ENCODE data around the gene KRTAP5-8.
A peak's percentile ranks its signal among the peaks of the same experiment; 100 is the strongest.
"Not testable (repeated sequence)": the region's sequence is repeated elsewhere in the genome, so short reads cannot be mapped to it uniquely, and the experiment has no call there.

The KRTAP5-8 gene

DNA sequence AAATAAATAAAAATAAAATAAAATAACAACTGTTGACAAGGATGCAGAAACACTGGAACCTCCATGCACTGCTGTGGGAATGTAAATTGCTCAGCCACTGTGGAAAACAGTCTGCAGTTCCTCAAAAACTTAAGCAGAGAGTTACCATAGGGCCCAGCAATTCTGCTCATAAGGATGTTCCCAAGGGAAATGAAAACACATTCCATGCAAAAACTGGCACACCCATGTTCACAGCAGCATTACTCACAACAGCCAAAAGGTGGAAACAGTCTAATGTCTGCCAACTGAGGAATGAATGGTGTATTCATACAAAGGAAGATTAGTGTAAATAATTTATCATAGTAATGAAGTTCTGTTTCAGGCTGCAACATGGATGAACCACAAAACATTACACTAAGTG lies 24.3 kb downstream of the KRTAP5-8 start:
- ChIA-PET POLR2A (no interaction called here), CTCF (no interaction called here)
- no peak for DNase-seq (ENCODE audit: low read depth, low spot score)

DNA sequence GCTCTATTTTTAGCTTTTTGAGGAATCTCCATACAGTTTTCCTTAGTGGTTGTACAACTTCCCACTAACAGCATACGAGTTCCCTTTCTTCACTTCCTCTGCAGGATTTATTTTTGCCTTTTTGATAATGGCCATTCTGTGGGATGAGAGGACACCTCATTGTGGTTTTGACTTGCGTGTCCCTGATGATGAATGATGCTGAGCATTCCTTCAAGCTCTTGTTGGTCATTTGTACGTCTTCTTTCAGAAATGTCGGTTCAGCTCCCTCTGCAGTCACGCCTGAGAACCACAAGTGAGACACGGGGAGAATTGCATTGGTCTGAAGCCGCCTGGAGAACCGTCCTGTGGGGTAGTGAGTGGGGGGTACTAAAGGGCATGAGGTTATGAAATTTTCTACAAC lies 25.6 kb downstream of the KRTAP5-8 start:
- TF ChIP-seq, protein P1, sequence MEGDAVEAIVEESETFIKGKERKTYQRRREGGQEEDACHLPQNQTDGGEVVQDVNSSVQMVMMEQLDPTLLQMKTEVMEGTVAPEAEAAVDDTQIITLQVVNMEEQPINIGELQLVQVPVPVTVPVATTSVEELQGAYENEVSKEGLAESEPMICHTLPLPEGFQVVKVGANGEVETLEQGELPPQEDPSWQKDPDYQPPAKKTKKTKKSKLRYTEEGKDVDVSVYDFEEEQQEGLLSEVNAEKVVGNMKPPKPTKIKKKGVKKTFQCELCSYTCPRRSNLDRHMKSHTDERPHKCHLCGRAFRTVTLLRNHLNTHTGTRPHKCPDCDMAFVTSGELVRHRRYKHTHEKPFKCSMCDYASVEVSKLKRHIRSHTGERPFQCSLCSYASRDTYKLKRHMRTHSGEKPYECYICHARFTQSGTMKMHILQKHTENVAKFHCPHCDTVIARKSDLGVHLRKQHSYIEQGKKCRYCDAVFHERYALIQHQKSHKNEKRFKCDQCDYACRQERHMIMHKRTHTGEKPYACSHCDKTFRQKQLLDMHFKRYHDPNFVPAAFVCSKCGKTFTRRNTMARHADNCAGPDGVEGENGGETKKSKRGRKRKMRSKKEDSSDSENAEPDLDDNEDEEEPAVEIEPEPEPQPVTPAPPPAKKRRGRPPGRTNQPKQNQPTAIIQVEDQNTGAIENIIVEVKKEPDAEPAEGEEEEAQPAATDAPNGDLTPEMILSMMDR (IDR thresholded peaks at IDR 0.05; ENCODE audit: insufficient read depth, low read length, missing control alignments): no peak
- no peak overlapping the region for H3K4me3 ChIP-seq (ENCODE audit: low read depth, low read length)
- ChIA-PET CTCF (interaction anchor here (0.8 to 1.9 kb wide), 3 partner anchors 9 to 21 kb away, joined by 3 to 8 read pairs (median 4); no protein-coding TSS in a partner anchor), POLR2A (no interaction called here)
- DNase-seq (ENCODE audit: low read depth, low spot score): peak; percentile 4

More for the DNA sequence above, 24.3 kb downstream of the KRTAP5-8 start:
- TF ChIP-seq, protein P1 (IDR thresholded peaks at IDR 0.05; ENCODE audit: insufficient read depth, low read length, missing control alignments): no peak
- H3K4me3 ChIP-seq (ENCODE audit: low read depth, low read length): no peak overlapping the region

DNA sequence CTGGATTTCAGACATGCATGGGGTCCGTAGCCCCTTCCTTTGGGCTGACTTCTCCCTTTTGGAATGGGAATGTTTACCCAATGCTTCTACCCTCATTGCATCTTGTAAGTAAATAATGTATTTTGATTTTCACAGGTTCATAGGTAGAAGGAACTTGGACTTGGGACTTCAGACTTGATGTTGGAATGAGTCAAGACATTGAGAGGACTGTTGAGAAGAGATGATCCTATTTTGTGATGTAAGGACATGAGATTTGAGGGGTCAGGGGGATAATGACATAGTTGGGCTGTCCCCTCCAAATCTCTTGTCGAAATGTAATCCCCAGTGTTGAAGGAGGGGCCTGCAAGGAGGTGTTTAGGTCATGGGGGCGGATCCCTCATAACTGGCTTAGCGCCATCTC lies 26.6 kb downstream of the KRTAP5-8 start:
- TF ChIP-seq, protein P1 (IDR thresholded peaks at IDR 0.05; ENCODE audit: insufficient read depth, low read length, missing control alignments): no peak
- no peak for DNase-seq (ENCODE audit: low read depth, low spot score)
- H3K4me3 ChIP-seq (ENCODE audit: low read depth, low read length): no peak overlapping the region
- ChIA-PET POLR2A (no interaction called here), CTCF (interaction anchor here (1.4 to 1.9 kb wide), 2 partner anchors 11 to 15 kb away, joined by 3 to 8 read pairs; no protein-coding TSS in a partner anchor)

DNA sequence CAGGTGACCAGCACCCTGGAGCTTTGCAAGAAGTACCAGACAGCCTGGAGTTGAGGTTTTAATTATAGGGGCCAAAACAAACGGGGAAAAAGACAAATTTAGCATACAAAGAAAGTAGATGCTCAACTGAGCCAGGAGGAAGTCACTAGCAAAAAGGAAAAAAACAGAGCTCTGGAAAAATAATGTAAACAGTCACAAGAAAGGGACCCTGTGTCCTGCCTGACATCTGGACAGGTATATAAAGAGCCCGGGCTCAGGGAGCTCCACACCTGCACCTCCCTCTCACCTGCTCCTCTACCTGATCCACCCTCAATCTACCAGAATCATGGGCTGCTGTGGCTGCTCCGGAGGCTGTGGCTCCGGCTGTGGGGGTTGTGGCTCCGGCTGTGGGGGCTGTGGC lies 27.4 kb downstream of the KRTAP5-8 start, which contains the start of gene KRTAP5-10:
Gene KRTAP5-10, plus strand, starts transcription at position 301 of the 400 bp plus-strand sequence. Its CDS starts 25 bp downstream, at position 326.
- TF ChIP-seq, protein P1 (IDR thresholded peaks at IDR 0.05; ENCODE audit: insufficient read depth, low read length, missing control alignments): no peak
- ChIA-PET POLR2A (no interaction called here), CTCF (interaction anchor here (1.4 kb wide), 1 partner anchor 10 kb away, joined by 3 read pairs; no protein-coding TSS in a partner anchor)
- DNase-seq (ENCODE audit: low read depth, low spot score): no peak
- H3K4me3 ChIP-seq (ENCODE audit: low read depth, low read length): no peak within 1 kb of the TSS

DNA sequence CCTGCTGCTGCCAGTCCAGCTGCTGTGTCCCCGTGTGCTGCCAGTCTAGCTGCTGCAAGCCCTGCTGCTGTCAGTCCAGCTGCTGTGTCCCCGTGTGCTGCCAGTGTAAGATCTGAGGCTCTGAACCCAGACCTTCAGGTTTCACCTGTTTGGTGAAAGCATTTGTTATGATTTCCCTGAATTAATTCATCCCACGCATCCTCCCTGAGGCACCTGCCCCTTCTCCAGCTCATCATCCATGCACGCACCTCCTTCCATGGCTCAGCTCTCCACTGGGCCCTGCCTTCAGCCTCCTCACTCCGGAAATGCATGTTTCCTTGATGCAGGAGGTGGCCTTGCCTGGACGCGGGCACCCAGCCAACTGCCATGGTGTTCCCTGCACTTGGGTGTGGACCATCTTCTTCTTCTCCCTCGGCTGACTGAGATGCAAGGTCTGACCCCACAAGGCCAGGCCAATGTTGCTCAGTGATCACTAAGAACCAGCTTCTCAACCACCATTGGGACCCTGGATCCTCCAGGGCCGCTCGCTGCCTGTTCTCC lies 28.3 kb downstream of the KRTAP5-8 start:
- ChIA-PET CTCF (no interaction called here), POLR2A (no interaction called here)
- DNase-seq (ENCODE audit: low read depth, low spot score): no peak
- H3K4me3 ChIP-seq (ENCODE audit: low read depth, low read length): no peak overlapping the region
- TF ChIP-seq, protein P1 (IDR thresholded peaks at IDR 0.05; ENCODE audit: insufficient read depth, low read length, missing control alignments): no peak

DNA sequence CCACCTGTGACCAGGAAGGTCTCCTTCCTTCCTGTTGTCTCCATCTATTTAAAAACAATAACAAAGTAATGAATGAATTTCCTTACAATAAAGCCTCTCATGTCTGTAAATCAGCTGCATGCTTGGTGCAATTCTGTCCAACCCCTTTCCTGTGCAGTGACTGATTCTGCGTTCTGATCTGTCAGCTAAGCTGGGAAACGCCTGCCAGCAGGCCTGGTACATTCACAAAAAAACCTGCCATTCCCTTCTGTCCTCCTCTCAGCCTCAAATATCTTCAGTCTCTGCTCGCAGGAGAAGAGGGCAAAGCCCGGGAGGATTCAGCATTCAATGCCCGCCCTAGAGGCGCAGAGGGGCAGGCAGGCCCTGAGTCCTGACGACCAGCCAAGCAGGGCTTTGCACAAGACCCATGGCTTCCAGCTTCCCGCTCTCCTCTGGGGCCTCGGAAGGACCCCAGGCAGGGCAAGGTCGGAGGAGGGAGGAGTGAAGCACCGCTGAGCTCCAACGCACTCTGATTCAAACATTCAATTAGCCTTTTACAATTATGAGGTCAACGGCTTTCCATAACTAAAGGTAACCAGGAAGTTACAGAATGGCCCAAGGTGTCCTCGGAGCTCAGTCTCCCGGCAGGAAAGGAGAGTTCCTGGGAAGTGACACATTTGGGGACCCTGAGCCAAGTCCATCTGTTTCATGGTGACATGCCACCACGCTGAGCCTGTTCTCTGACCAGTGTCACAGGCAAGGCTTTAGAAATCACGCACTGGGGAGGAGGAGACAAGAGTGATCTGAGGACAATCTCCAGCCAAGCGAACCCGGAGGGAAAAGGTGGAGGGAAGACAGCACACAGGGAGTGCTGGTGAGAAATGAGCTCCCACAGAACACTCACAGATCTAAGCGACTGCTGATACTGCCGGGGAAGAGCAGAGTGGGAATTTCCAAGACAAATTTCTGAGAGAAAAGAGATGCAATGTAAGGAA lies 29.1 kb downstream of the KRTAP5-8 start:
- H3K4me3 ChIP-seq (ENCODE audit: low read depth, low read length); POLR2A ChIA-PET; CTCF ChIA-PET; DNase-seq (ENCODE audit: low read depth, low spot score): not testable (repeated sequence)

DNA sequence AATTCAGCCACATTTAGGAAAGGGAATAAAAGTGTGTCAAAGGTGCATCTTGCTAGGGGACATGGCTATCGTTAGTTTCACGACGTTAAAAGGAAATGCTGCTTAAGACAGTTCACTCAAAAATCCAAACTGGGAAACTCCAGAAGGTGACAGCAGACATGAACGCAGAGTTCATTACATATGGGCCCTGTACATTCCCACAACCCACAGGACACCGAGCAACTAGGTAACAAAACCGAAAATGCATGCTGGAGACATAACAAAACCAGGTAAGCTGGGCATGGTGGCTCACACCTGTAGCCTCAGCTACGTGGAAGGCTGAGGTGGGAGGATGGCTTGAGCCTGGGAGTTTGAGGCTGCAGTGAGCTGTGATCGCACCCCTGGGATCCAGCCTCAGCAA lies 29.8 kb downstream of the KRTAP5-8 start:
- POLR2A ChIA-PET; H3K4me3 ChIP-seq (ENCODE audit: low read depth, low read length); CTCF ChIA-PET; DNase-seq (ENCODE audit: low read depth, low spot score): not testable (repeated sequence)
